HG02798 (cell line): ENCODE data around the gene COL25A1.
"Not testable (repeated sequence)": the region's sequence is repeated elsewhere in the genome, so short reads cannot be mapped to it uniquely, and the experiment has no call there.

Experiments used
- ATAC-seq: cut with Tn5 transposase; IDR thresholded peaks from one replicate; pipeline ENCODE4 v1.9.1; 2021; ENCODE audit warnings: mild to moderate bottlenecking; ENCODE audit not compliant: unreplicated experiment, poor library complexity

COL25A1 gene

DNA sequence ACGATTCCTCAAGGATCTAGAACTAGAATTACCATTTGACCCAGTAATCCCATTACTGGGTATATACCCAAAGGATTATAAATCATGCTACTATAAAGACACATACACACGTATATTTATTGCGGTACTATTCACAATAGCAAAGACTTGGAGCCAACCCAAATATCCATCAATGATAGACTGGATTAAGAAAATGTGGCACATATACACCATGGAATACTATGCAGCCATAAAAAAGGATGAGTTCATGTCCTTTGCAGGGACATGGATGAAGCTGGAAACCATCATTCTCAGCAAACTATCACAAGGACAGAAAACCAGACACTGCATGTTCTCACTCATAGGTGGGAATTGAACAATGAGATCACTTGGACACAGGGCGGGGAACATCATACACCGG, 368.5 kb downstream of the COL25A1 start:
- not testable (repeated sequence) for ATAC-seq

DNA sequence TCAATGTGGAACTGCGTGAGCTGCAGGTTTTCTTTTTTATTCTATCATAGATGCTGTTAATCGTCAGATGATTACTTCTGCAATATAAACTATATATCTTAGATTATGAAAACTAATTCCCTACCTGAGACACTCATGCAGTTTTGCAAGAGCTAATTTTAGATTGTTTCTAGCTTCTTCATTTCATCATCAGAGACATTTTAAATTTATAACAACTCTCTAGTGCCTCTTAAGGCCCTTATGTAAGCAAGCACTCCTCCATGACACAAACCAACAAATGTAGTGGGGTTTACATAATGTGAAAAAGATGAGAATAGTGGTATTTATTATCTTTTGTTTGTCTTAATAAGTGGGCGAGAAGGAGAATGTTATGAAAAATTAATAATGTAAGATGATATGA, 369.4 kb downstream of the COL25A1 start:
- ATAC-seq, result no peak

DNA sequence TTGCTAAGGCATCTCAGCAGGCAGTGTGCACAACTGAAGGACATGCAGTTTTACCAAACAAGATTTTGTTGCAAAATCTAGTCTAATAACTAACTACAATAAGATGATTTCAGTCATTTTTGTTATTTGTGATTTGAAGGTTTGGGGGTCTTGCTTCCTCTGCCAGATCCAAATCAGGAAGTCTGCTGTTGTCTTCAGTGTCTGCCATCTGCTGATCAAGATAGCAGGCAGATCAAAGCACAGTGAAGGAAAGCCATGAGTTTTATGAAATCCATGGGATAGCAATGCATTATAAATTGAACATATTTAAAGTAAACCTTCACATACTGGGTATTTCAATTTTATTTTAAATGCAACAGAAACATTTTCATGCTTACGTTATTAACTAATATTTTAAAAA, 370.5 kb downstream of the COL25A1 start:
- no peak for ATAC-seq

DNA sequence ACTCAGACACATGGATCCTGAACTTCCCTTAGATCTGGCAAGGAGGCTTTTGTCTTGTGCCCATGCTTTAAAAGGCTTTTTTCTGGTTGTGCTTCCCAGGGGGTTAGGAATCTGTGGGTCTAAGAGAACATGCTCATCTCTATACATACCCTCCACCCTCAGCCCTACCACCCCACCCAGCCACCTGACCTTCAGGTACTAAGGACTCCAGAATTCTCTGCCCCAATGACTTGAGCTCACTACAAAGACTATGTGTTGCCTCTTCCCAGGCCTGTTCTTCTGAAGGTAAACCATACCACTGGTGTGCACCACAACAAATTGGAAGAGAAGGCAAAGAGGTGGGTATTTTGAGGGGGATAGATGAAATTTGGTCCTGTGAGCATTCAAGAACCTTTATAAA, 372.3 kb downstream of the COL25A1 start:
- ATAC-seq, result no peak

DNA sequence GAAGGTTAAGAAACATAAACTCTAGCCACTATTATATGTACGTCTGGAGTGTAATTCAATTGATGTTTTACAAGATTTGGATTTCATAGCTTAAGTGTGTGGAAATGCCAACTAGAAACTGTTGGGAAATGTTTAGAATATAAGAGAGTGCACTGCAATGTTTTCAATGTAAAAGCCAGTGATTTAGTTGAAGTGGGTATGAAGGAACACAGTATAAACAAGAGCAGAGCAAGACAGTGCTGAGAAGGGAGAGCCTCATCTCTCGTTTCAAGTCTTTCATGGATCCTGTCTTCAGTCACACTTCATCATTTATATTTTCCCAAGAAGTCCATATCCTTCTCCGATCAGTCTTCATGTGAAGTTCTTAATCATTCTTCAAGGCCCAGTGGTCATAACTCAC, 375.7 kb downstream of the COL25A1 start:
- no peak for ATAC-seq

DNA sequence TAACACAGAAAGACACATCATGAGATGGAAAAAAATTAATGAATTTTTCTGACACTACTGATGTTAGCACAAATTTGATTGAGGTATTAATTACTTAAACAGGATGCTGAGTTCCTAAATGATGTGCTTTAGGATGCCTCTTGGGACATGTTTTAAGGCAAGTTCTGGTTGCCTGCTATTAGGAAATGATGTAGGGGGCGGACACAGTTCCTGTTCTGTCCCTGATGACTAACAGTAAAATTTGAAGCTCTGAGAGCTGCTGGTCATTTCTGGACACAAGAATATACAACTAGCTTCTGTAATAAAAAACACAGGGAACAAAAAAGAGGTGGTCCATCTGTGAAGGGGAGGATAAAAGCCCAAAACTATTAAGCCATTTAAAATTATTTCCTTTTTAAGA, 376.4 kb downstream of the COL25A1 start:
- ATAC-seq, result no peak

DNA sequence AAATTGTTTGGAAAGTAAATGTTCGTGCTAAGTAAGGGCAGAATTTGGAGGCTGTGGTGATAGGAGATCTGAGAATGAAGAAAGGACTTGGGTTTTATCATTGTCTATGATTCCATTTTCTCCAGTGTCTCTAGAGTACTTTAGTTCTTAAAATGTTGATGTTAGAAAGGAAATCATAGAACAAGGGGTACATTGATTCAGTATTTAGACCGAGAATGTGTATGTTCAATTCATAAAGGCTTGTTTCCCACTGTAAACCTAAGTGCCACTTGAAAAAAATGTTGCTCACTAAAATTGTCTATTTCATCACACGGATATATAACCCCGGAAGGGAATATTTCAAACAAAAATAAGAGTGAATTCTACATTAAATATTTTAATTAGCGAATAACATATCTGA, 380.3 kb downstream of the COL25A1 start:
- ATAC-seq, result no peak

DNA sequence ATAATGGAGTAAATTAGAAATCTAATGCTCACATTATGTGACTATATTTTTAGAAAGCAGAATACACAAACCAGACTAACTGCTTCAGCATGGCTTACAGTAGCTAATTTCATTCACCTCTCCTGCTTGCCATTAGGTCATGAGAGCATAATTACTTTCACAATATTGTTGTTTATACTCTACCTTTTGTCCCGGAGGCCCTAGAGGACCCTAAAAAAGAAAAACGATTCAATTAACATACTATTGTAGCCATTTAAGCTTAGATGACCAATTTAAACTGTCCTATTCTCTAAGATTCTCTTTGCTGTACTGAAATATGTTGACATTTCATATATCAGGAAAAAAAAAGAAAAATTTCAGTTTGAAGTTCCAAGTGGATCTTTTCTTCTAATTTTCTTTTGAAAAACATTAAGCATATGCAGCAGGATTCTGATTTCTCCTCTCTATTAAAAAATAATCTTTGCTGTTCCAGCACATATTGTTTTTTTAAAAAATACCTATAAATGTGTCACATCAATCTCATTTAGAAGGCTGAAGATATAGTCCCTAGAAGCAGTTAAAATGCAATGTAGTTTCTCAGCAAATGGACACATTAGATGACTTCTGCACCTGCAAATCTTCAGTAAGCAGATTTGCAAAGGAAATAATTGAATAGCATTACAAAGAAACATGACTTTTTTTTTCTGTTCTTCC, 381.9 kb downstream of the COL25A1 start:
- no peak for ATAC-seq

DNA sequence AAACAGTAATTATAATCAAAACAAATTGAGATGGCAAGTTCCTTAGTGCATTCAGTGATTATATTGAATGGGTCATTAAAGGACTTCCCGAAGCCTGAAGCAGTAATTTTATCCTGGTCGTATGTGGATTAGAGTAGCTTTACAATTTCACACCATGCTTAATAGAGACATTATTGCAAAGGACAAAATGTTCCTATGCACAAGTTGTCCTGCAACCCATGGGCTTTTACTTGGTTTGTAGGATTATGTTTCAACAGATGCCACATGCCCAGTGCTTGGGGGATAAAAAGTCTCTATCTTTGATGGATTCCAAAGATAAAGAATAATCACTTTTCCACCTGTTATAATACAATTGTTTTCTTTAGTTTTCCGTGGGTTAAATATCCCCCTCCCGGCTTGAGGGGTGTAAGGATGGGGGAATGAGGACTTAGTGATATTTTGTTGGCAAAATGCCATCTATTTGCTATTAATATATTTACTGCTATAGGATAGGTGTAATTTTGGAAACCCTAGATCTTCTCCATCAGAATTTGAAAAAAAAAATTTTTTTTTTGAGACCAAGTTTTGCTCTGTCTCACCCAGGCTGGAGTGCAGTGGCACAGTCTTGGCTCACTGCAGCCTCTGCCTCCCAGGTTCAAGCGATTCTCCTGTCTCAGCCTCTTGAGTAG, 383.1 kb downstream of the COL25A1 start:
- no peak for ATAC-seq

DNA sequence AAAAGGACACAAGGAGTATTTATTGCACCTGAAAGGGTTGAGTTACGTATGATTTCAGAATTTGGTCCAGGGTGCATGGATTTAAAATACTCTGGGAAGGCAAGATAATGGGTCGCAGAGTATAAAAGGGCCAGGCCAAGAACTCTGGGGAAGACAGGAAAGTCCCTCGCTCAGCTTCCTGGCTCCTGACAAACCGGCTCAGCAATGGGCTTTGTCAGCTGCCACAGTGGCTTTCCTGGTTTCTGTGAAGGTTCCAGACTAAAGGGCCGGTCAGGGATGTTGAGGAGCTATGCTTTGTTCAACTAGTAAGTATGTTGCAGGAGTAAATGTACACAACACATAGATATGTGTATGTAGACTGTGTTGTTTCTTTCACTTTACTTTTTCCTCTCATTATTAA, 385.2 kb downstream of the COL25A1 start:
- no peak for ATAC-seq

DNA sequence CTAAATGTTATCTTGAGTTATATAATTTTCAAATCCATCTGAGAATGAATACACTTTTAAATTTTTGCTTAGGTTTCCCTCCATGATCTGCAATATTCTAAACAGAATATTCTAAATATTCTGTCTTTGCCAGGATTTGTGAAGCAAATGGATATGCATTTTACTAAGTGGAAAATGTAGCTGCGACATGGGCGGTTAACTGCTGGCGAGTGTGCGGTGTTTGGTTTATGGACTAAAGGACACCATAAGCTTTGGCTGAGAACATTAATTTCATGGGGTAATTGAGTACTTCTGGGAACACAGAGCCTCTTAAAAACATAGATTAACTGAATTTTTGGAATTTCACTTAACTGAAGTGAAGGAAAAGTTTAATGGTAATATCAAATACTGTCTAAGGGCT, 385.8 kb downstream of the COL25A1 start:
- ATAC-seq, result no peak

DNA sequence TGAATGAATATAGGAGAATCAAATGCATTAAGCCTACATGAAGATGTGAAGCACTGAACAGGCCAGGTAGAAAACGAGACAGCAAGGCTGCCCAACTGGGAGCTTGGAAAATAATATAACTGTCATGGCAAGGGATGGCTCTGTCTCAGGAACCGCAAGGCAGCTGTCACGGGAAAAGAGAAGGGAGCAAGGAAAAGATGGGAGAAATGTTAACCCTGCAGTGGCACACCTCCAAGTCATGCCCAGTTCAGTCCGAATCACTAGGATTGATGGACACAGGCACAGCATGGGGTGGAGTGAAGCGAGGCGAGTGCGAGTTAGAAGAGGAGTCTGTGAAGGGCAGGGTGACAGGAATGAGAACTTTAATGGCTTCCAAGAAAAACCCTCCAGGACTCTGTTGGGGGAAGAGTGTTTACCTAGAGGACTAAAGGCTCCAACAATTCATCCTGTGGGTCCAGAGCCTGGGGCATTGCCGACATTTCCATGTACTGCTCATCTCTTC, 395.5 kb downstream of the COL25A1 start:
- ATAC-seq, result no peak

DNA sequence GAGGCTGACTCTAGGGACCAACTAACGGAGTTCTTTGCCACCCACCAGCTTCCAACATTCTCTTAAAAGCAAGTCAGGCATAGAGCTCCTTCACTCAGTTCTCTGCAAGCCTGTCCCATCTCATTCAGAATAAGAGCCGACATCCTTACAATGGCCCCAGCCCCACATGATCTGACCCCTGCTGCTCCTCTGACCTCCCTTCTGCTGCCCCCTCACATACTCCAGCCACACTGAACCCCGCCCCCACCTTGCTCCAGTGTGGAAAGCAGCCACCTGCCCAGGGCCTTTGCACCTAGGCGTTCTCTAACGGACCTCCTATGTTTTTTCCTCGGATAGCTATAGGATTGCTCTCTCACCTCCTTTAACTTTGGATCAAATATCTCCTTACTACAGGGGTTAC, 396.5 kb downstream of the COL25A1 start:
- no peak for ATAC-seq

DNA sequence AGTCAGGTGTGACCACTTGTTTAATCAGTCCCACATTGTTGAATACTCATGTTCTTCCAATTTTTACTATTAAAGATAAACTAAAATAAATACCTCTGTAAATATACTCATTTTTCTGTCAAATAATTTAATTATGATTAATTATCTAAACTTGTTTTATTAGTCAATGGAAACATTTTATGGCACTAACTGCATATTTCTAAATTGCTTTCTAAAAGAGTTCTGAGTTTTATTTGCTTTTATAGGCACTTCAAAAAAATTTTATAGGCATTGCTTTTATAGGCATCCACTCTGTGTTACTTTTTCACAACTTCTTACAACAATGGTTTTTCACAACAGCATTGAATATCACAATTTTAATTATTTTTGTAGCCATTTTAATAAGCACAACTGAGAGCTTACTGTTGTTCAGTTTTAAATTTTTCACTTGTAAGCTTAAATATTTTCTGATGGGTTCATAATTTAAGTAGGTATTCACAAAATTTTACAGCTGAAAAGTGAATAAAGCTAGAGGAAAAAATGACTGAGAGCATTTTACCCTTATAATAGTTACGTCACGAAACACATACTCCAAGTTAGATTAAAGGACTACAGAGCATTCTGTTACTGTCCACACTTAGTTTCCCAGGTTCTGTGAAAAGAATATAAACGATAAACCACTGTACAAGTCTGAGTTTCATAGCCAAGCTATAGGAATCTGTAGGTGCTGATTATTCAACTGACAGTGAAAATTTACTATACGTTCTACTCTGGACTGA, 398.8 kb downstream of the COL25A1 start:
- no peak for ATAC-seq

DNA sequence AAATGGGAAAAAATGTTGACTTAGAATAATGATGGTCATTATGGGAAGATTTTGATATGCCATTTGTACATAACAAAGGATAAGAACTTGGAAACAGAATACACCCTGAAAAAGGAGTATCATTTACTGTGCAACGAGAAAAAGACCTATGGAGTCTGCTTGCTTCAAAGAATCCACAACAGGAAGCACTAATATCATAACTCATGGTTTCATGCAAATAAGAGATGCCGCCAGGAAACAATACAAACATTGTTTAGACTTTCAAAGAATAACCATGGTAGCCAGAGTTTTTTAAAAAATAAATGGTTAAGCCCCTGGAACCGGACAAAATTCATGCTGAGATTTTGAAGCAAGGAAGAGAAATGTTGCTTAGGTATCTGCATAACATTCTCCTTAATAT, 399.7 kb downstream of the COL25A1 start:
- ATAC-seq, result peak; percentile 67

DNA sequence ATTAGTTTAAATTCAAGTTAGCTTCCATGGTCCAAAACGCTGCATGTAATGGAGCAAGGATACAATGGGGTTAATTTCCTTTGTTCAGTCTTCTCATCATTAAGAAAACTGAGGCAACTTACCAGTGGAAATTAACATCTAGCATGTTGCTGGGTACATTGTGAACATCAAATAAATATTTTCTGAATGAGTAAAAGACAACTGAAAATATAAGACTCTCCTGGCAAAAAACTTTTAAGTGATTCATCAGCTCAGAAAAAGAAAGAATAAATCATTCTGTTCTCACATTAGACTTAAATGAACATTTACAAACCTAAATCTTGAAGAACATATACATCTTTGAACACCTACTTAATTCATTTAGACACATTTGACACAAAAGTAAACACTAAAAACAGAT, 401.2 kb downstream of the COL25A1 start:
- ATAC-seq, result no peak

DNA sequence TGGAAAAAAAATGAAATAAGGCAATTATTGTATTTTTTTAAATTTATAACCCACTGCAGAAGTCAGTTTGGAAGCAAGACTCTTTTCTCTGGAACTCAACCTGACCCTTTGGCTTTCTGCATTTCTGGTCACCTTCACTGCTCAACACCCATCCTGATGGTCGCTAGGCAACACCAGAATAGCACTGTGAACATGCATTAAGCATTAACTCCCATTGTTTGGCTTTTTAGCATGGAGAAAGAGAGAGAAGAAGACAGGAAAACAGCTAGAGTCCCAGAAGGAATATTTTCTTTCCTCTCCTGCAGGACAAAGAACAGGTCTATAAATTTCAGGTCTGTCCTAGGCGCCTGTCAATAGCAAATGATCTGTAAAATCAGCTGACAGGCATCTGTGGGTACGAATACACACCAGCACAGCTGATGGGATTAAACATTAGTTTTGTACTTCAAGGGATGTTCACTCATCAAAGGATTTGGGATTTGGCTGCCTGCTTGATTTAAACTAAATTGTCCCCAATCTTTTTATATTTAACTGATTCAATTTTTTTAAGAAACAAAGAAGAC, 402.4 kb downstream of the COL25A1 start:
- ATAC-seq, result no peak

DNA sequence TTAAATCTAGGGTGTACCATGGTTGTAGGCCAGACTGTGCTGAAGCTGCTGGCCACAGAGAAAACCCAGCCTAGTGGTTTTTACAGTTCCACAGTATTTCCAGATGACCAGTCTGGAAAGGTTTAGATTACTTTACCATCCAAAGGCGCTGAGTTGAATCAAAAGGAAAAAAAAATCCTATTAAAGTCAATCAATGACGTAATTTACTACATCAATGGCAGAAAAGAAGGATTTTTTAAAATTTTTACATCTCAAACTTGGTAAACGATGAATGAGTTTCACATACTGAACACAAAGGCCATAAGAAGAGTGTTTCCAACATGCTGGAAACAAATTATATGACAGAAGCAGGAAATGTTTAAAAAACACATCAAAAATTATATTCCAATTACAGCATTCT, 409.0 kb downstream of the COL25A1 start:
- ATAC-seq, result no peak

DNA sequence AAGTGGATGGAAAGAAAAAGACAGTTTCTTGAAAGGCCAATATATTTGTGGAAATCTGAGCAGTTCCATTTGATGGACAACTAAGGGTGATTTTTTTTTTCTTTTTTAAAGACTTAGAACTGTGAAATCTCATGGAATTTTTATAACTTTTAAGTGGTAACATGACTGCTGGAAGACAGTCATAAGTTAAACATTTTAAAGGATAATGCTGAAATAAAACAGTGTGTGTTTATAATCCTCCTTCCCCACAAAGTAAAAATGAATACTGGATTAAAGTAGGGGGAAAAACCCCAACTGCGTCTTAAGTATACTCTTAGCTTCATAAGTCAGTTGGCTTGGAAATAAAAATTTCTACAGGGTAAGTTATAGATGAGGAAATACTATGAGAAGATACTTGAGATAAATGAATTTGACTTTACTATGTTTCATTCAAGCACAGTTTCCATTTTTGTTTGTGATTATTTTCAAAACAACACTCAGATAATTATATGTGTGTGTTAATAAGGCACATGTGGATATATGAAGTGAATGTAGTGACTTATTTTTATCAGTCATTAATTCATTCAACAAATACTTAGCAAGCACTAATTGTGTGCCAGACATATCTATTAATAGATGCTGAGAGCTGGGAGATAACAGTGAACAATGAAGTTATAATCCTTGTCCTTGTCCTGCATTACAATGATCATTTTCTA, 410.4 kb downstream of the COL25A1 start:
- ATAC-seq, result no peak

DNA sequence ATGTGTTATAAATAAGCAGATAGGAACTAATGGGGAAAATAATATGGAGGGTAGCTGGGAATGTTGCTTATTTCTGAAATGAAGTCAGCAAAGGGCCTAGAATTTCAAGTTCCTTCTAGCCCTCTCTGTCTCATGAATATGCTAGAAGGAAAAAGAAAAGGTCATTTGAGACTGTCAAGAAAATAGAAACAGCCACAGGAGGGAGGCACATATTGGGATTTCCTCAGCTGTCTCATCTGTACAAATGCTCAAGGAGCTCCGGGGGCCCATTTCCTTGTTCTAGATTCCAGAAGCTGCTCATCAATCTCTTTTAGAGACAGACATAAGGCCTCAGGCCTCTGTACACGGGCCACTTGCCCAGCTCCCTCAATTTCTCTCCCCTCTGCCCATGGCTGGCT, 412.0 kb downstream of the COL25A1 start:
- ATAC-seq, result no peak
